A549 (cell line): ENCODE data around the gene UQCRH.

Source experiments
- KDM1A ChIP-seq: fragments of 200-600 bp; sonication (generic); IDR thresholded peaks from 2 replicates; pipeline ENCODE4 v1.6.1; 2016; ENCODE audit warnings: low read depth, mild to moderate bottlenecking
- NR3C1 ChIP-seq: fragments of >200 bp; sonication (Bioruptor Twin); formaldehyde crosslinking; IDR thresholded peaks from 3 replicates; pipeline ENCODE4 v1.6.1; 2017
- POLR2A ChIP-seq: IDR thresholded peaks from 2 replicates; pipeline ENCODE4 v1.6.1; 2012; ENCODE audit warnings: mild to moderate bottlenecking, low read length
- RAD21 ChIP-seq, 2 experiments: fragments of >200 bp in 1 of 2; sonication (Bioruptor Twin) in 1 of 2; formaldehyde crosslinking in 1 of 2; IDR thresholded peaks in 1 of 2; conservative IDR thresholded peaks in 1 of 2; 2 replicates in 1 of 2; 3 replicates in 1 of 2; pipeline ENCODE4 v1.6.1; 2012 to 2018; ENCODE audit warnings: inconsistent platforms in 1 of 2
- SREBF2 ChIP-seq: fragments of 450-650 bp; IDR thresholded peaks from 2 replicates; pipeline ENCODE4 v1.6.1; 2014; ENCODE audit warnings: mild to moderate bottlenecking, moderate library complexity
- USF2 ChIP-seq: fragments of 450-650 bp; IDR thresholded peaks from 2 replicates; pipeline ENCODE4 v1.6.1; 2014; ENCODE audit warnings: antibody characterized with exemption
- ZNF302 ChIP-seq: fragments of 250-450 bp; sonication (Bioruptor Pico); IDR thresholded peaks from 2 replicates; pipeline ENCODE4 v1.9.0; 2021; ENCODE audit warnings: inconsistent platforms, mild to moderate bottlenecking, moderate library complexity
- TF ChIP-seq, protein P1 (sequence below): fragments of >200 bp; sonication (Bioruptor Twin); formaldehyde crosslinking; IDR thresholded peaks from 3 replicates; pipeline ENCODE4 v1.5.1; 2016
- TF ChIP-seq, protein P2 (sequence below): IDR thresholded peaks from 2 replicates; pipeline ENCODE4 v1.6.1; 2012

DNA sequence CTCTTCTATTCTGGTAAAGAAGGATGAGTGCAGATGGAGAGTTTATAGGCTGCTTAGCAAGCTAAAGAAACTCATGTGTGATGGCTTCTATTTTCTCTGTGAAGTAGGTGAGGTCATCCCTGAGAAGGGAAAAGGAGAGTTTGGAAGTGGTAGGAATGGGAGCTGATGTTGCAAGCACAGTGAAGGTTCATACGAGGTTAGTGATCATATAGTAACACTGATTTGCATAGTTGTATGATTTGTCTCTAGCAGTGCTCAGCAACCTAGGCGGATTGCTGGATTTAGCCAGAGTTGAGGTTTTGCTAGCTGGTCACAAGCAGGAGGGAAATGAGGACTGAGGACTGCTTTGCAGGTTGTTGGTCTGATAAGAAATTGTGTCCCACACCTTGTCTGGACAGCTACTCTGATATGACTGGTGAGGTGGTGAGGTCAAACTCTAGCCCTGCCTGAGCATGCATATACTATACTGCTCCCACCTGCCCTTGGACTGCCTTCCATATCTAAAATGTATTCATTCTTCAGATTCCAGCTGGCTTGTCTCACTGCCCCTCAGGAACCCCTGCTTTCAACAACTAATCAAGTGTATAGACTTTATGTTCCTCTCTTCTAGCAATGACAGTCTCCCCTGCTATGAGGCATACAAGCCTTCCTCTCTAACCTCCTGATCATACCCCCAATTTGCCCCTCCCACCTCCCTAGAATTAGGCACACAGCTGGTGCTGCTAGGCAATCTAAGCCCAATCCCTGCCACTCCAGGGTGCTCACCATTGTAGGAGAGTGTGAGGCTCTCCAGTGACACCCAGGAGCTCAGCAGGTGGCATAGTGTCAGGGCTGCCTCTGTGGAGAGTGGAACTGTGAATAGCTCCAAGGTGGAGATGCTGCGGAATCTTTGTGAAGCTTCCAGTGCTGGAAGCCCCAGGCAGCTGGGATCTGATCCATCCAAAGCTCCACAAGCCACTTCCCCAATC lies 18.6 kb upstream of the UQCRH start:
- TF ChIP-seq POLR2A (no peak), SREBF2 (no peak), RAD21 (conservative IDR thresholded peaks at IDR 0.05 in 1 of 2, IDR thresholded peaks at IDR 0.05 in 1 of 2) (no peak), NR3C1 (no peak), KDM1A (no peak), USF2 (no peak), ZNF302 (no peak)
- TF ChIP-seq, protein P1, sequence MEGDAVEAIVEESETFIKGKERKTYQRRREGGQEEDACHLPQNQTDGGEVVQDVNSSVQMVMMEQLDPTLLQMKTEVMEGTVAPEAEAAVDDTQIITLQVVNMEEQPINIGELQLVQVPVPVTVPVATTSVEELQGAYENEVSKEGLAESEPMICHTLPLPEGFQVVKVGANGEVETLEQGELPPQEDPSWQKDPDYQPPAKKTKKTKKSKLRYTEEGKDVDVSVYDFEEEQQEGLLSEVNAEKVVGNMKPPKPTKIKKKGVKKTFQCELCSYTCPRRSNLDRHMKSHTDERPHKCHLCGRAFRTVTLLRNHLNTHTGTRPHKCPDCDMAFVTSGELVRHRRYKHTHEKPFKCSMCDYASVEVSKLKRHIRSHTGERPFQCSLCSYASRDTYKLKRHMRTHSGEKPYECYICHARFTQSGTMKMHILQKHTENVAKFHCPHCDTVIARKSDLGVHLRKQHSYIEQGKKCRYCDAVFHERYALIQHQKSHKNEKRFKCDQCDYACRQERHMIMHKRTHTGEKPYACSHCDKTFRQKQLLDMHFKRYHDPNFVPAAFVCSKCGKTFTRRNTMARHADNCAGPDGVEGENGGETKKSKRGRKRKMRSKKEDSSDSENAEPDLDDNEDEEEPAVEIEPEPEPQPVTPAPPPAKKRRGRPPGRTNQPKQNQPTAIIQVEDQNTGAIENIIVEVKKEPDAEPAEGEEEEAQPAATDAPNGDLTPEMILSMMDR: no peak
- TF ChIP-seq, protein P2, sequence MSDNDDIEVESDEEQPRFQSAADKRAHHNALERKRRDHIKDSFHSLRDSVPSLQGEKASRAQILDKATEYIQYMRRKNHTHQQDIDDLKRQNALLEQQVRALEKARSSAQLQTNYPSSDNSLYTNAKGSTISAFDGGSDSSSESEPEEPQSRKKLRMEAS: no peak
